ENCODE results near the gene RFX1.

DNA sequence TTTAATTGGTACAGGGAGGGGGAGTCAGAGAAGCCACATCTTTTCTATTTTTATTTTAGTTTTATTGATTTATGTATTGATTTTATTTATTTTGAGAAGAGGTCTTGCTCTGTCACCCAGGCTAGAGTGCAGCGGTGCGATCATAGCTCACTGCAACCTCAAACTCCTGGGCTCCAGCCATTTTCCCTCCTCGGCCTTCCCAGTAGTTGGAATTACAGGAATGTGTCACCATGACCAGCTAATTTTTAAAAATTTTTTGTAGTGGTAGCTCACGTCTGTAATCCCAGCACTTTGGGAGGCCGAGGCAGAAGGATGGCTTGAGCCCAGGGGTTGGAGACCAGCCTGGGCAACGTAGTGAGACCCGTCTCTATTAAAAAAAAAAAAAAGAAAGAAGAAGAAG is 29.6 kb upstream of the RFX1 start:
- TF ChIP-seq GATA2 (IDR thresholded peaks at IDR 0.05; ENCODE audit: low read depth, low read length) (no peak), GATA3 (IDR thresholded peaks at IDR 0.05; ENCODE audit: low read depth, low read length) (no peak)
